ENCODE measurements around the gene MFAP4.

- no peak for TF ChIP-seq POLR2A (IDR thresholded peaks at IDR 0.05)
- TF ChIP-seq, protein P1, sequence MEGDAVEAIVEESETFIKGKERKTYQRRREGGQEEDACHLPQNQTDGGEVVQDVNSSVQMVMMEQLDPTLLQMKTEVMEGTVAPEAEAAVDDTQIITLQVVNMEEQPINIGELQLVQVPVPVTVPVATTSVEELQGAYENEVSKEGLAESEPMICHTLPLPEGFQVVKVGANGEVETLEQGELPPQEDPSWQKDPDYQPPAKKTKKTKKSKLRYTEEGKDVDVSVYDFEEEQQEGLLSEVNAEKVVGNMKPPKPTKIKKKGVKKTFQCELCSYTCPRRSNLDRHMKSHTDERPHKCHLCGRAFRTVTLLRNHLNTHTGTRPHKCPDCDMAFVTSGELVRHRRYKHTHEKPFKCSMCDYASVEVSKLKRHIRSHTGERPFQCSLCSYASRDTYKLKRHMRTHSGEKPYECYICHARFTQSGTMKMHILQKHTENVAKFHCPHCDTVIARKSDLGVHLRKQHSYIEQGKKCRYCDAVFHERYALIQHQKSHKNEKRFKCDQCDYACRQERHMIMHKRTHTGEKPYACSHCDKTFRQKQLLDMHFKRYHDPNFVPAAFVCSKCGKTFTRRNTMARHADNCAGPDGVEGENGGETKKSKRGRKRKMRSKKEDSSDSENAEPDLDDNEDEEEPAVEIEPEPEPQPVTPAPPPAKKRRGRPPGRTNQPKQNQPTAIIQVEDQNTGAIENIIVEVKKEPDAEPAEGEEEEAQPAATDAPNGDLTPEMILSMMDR (IDR thresholded peaks at IDR 0.05) = no peak
These were observed 38.8 kb downstream of the MFAP4 start for GRCh38 chr17:19348081-19348650.

All from heart left ventricle (tissue), 13 donors.